ENCODE results near the gene CYSLTR2. TPM values are rescaled to one million over a fixed set of nuclear protein-coding genes. Genes with fewer than 3 reads are reported as not detected.

CYSLTR2 gene
- total RNA-seq, 1 donor from 2014 or later: 0.75 TPM

DNA sequence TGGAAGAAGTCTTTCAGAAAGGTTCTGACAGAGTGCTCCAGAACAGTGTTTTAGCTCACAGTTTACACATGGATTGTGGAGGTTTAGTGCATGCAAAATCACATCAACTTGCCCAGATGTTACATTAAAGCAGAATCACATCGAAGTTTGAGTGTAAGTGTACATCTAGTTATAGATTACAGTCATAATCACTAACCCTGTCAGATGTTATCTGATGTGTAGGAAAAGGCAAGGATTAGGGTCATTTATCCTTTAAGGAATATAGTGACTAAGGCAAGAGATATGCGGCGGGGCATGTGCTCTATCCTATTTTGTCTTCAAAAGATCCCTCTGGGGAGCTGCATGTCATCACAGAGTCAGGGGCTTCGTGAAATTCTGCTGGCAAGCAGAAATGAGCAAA, 66.9 kb downstream of the CYSLTR2 start:
- H3K36me3 Mint-ChIP-seq (ENCODE audit: low read depth): no peaks in the 10 kb centered on the region
- H3K27me3 Mint-ChIP-seq (ENCODE audit: insufficient read depth): no peaks in the 10 kb centered on the region
- intact Hi-C loops (cut with micrococcal nuclease): no loop called here
- DNase-seq (ENCODE audit: low spot score): no peak
- H3K9me3 Mint-ChIP-seq: peaks cover 28% of the 10 kb centered on the region
- no peak overlapping the region for H3K27ac Mint-ChIP-seq
- H3K4me1 Mint-ChIP-seq (ENCODE audit: low read depth): no peaks in the 10 kb centered on the region
- H3K4me3 Mint-ChIP-seq: no peak overlapping the region

- no peaks in the 10 kb centered on the region for H3K4me1 Mint-ChIP-seq (ENCODE audit: low read depth)
- intact Hi-C loops (cut with micrococcal nuclease): no loop called here
- H3K9me3 Mint-ChIP-seq: peaks cover 9% of the 10 kb centered on the region
- no peak for DNase-seq (ENCODE audit: low spot score)
- H3K4me3 Mint-ChIP-seq: no peak overlapping the region
- no peaks in the 10 kb centered on the region for H3K36me3 Mint-ChIP-seq (ENCODE audit: low read depth)
- H3K27ac Mint-ChIP-seq: no peak overlapping the region
- H3K27me3 Mint-ChIP-seq (ENCODE audit: insufficient read depth): no peaks in the 10 kb centered on the region
Observed at GRCh38 chr13:48723168-48723567, 69.4 kb downstream of the CYSLTR2 start.

DNA sequence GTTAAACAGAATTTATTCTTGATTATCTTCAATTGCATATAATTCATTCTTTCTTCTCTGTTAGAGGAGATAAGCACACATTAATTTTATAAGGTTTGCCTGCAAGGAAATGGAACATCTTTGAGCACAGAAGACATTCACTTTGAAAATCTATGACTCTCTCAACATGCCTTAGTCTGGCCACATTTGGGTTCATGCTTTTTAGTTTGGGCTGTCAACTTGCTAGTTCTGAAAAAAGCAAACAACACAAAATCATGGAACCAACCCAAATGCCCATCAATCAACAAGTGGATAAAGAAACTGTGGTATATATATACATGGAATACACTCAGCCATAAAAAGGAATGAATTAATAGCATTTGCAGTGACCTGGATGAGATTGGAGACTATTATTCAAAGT, 71.5 kb downstream of the CYSLTR2 start:
- no peak overlapping the region for H3K27ac Mint-ChIP-seq
- H3K36me3 Mint-ChIP-seq (ENCODE audit: low read depth): no peaks in the 10 kb centered on the region
- H3K4me3 Mint-ChIP-seq: no peak overlapping the region
- intact Hi-C loops (cut with micrococcal nuclease): no loop called here
- DNase-seq (ENCODE audit: low spot score): no peak
- H3K27me3 Mint-ChIP-seq (ENCODE audit: insufficient read depth): no peaks in the 10 kb centered on the region
- H3K4me1 Mint-ChIP-seq (ENCODE audit: low read depth): no peaks in the 10 kb centered on the region
- peaks cover 7% of the 10 kb centered on the region for H3K9me3 Mint-ChIP-seq

DNA sequence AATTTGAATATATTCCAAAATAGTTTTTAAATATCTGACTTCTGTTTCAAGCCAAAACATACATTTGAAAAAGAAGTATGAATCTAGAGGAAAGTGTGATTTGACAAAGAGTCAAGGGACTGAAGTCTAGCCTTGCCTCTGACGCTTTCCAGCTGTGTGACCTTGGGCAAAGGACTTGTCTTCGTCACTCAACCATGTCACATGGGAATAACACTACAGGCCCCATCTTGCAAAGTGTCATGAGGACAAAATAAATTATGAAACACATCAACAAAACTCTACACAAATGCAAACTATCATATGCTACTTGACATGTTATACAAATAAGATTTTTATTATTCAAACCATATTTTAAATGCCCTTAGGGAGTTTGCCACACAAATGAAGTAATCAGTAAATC, 73.0 kb downstream of the CYSLTR2 start:
- no peak overlapping the region for H3K27ac Mint-ChIP-seq
- DNase-seq (ENCODE audit: low spot score): no peak
- H3K36me3 Mint-ChIP-seq (ENCODE audit: low read depth): no peaks in the 10 kb centered on the region
- no peaks in the 10 kb centered on the region for H3K27me3 Mint-ChIP-seq (ENCODE audit: insufficient read depth)
- no peaks in the 10 kb centered on the region for H3K4me1 Mint-ChIP-seq (ENCODE audit: low read depth)
- peaks cover 4% of the 10 kb centered on the region for H3K9me3 Mint-ChIP-seq
- H3K4me3 Mint-ChIP-seq: no peak overlapping the region
- intact Hi-C loops (cut with micrococcal nuclease): no loop called here

GRCh38 chr13:48727241-48728011, 73.7 kb downstream of the CYSLTR2 start:
- peaks cover 3% of the 10 kb centered on the region for H3K27me3 Mint-ChIP-seq (ENCODE audit: insufficient read depth)
- no peak overlapping the region for H3K4me3 Mint-ChIP-seq
- intact Hi-C loops (cut with micrococcal nuclease): no loop called here
- no peaks in the 10 kb centered on the region for H3K4me1 Mint-ChIP-seq (ENCODE audit: low read depth)
- no peak for DNase-seq (ENCODE audit: low spot score)
- H3K36me3 Mint-ChIP-seq (ENCODE audit: low read depth): no peaks in the 10 kb centered on the region
- H3K27ac Mint-ChIP-seq: no peak overlapping the region
- H3K9me3 Mint-ChIP-seq: no peaks in the 10 kb centered on the region

GRCh38 chr13:48728226-48728625, 74.5 kb downstream of the CYSLTR2 start:
- Mint-ChIP-seq H3K4me1 (ENCODE audit: low read depth) (no peaks in the 10 kb centered on the region), H3K4me3 (no peak overlapping the region), H3K27ac (no peak overlapping the region), H3K9me3 (no peaks in the 10 kb centered on the region), H3K36me3 (ENCODE audit: low read depth) (no peaks in the 10 kb centered on the region), H3K27me3 (ENCODE audit: insufficient read depth) (peaks cover 3% of the 10 kb centered on the region)
- no peak for DNase-seq (ENCODE audit: low spot score)
- intact Hi-C loops (cut with micrococcal nuclease): no loop called here

DNA sequence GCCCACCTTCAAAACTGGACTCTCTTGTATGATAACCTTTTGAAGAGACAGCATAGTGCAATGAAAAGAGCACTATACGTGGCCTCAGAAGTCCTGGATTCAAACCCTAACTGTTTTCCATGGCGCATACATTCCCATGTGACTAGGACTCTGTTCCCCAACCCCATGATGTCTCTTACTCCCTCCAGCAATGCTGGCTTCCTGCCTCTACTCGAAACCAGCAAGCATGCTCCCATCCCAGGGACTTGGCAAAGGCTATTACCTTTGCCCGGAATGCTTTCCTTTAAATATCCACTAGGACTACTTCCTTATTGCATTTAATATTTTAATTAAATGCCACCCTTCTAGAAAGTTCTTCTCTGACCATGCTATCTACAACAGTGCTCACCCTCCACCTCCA, 75.1 kb downstream of the CYSLTR2 start:
- no peak overlapping the region for H3K27ac Mint-ChIP-seq

DNA sequence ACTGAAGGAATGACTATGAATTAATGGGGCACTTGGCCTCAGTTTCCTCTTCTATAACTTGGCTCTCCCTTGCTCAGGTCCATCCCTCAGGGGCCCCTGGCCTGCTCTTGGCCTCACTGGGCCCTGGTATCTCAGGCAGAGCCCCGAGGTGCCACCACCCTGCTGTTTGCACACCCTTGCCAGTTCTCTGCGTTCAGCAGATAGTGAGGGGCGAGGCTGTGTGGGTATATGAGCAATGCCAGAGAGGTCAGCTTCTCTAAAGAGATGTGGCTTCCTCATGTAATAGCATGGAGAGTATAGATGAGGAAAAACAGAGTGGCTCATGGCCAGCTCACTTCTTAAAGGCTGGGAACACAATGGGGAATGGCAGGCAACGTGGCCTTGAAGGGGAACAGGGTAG, 76.1 kb downstream of the CYSLTR2 start:
- no peak for DNase-seq (ENCODE audit: low spot score)
- intact Hi-C loops (cut with micrococcal nuclease): no loop called here
- Mint-ChIP-seq H3K9me3 (no peaks in the 10 kb centered on the region), H3K4me3 (no peak overlapping the region), H3K27me3 (ENCODE audit: insufficient read depth) (peaks cover 3% of the 10 kb centered on the region), H3K4me1 (ENCODE audit: low read depth) (no peaks in the 10 kb centered on the region), H3K36me3 (ENCODE audit: low read depth) (no peaks in the 10 kb centered on the region), H3K27ac (no peak overlapping the region)

More for the DNA sequence above, 75.1 kb downstream of the CYSLTR2 start:
- Mint-ChIP-seq H3K27me3 (ENCODE audit: insufficient read depth) (peaks cover 3% of the 10 kb centered on the region), H3K36me3 (ENCODE audit: low read depth) (no peaks in the 10 kb centered on the region), H3K9me3 (no peaks in the 10 kb centered on the region), H3K4me1 (ENCODE audit: low read depth) (no peaks in the 10 kb centered on the region), H3K4me3 (no peak overlapping the region)
- intact Hi-C loops (cut with micrococcal nuclease): no loop called here
- no peak for DNase-seq (ENCODE audit: low spot score)

DNA sequence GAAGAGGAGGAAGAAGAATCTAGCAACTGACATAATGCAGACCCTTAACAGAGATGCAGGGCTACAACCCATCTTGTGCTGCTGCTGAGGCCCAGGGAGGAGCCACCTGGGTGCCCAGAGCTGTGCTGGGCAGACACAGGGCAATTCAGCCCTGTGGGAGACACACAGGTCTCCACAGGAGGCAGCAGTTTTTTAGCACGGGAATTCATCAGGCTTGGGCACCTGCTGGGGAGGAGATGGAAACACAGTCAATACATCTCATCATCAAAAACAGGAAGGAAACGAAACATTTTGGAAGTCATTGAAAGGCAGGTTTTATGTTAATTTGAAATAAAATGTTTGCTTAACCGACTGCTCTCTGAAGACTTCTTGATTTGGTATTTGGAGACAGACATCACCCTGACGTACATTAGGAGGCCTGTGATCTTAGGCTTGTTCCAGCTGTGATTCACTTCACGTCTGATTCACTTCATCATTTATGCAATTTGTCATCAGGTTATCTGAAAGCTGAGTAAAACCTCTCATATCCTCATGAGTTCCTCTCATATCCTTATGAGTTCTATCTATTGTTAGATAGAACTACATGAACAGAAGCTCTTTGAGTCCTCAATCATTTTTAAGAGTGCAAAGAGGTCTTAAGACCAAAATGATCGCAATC, 77.4 kb downstream of the CYSLTR2 start:
- Mint-ChIP-seq H3K4me1 (ENCODE audit: low read depth) (no peaks in the 10 kb centered on the region), H3K9me3 (no peaks in the 10 kb centered on the region), H3K27me3 (ENCODE audit: insufficient read depth) (peaks cover 3% of the 10 kb centered on the region), H3K36me3 (ENCODE audit: low read depth) (no peaks in the 10 kb centered on the region), H3K4me3 (no peak overlapping the region), H3K27ac (no peak overlapping the region)
- no peak for DNase-seq (ENCODE audit: low spot score)
- intact Hi-C loops (cut with micrococcal nuclease): no loop called here

GRCh38 chr13:48731957-48732569, 78.3 kb downstream of the CYSLTR2 start:
- intact Hi-C loops (cut with micrococcal nuclease): loop anchor here (1.0 to 2.0 kb wide), 3 partner anchors 37 to 398 kb away; no protein-coding TSS in a partner anchor
- Mint-ChIP-seq H3K9me3 (no peaks in the 10 kb centered on the region), H3K4me3 (peak overlapping the region; percentile 63), H3K36me3 (ENCODE audit: low read depth) (no peaks in the 10 kb centered on the region), H3K4me1 (ENCODE audit: low read depth) (no peaks in the 10 kb centered on the region), H3K27me3 (ENCODE audit: insufficient read depth) (peaks cover 3% of the 10 kb centered on the region), H3K27ac (no peak overlapping the region)
- DNase-seq (ENCODE audit: low spot score): peak; percentile 16

DNA sequence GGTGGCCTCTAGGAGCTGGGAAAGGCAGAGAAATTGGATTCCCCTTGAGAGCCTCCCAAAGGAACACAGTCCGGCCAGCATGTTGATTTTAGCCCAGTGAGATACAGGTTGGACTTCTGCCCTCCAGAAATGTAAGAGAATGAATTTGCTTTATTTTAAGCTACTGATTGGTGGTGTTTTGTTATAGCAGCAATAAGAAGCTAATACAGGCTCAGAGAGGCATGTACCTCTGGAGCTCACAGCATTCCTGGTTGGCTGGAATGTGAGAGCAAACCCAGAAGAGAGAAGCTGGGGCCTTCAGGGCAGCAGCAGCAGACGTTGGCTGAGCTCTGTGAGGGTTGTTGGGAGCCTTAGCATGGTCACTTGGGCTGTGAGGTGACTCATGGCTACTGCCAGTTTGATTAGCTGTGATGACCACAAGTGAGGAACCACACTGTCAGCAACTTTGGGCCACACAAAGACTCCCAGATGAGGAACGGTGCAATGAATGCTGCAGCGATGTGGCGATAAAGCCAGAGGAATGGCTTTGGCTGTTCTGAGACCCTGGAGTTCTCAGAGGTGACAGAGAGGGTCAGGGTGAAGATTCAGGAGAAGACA, 80.1 kb downstream of the CYSLTR2 start:
- Mint-ChIP-seq H3K27ac (no peak overlapping the region), H3K4me1 (ENCODE audit: low read depth) (no peaks in the 10 kb centered on the region), H3K4me3 (no peak overlapping the region), H3K9me3 (no peaks in the 10 kb centered on the region), H3K36me3 (ENCODE audit: low read depth) (no peaks in the 10 kb centered on the region), H3K27me3 (ENCODE audit: insufficient read depth) (peaks cover 3% of the 10 kb centered on the region)
- no peak for DNase-seq (ENCODE audit: low spot score)
- intact Hi-C loops (cut with micrococcal nuclease): loop anchor here (2.0 kb wide), 1 partner anchor 139 kb away; no protein-coding TSS in a partner anchor

- Mint-ChIP-seq H3K9me3 (no peaks in the 10 kb centered on the region), H3K4me1 (ENCODE audit: low read depth) (no peaks in the 10 kb centered on the region), H3K36me3 (ENCODE audit: low read depth) (no peaks in the 10 kb centered on the region), H3K27ac (no peak overlapping the region), H3K4me3 (no peak overlapping the region), H3K27me3 (ENCODE audit: insufficient read depth) (peaks cover 5% of the 10 kb centered on the region)
- intact Hi-C loops (cut with micrococcal nuclease): no loop called here
- no peak for DNase-seq (ENCODE audit: low spot score)
Observed at GRCh38 chr13:48735571-48735970, 81.8 kb downstream of the CYSLTR2 start.

DNA sequence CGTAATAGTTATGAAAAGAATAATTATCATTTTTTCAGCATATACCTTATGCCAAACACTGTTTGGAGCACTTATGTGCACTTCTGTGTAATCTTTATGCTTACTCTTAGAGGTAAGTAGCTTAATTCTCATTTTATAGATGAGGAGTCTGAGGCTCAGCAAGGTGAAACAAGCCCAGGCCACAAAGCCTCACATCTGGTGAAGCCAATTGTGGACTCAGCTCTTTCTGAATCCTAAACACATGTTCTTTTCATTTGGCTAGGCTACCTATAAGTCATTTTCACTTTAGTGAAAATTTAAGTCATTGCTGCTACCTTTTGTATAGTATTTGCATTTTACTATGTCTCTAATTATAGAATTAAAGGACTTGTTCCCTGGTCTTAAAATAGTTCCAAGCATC, 84.0 kb downstream of the CYSLTR2 start:
- Mint-ChIP-seq H3K27ac (no peak overlapping the region), H3K36me3 (ENCODE audit: low read depth) (no peaks in the 10 kb centered on the region), H3K27me3 (ENCODE audit: insufficient read depth) (peaks cover 2% of the 10 kb centered on the region), H3K9me3 (no peaks in the 10 kb centered on the region), H3K4me1 (ENCODE audit: low read depth) (no peaks in the 10 kb centered on the region), H3K4me3 (no peak overlapping the region)
- intact Hi-C loops (cut with micrococcal nuclease): no loop called here
- DNase-seq (ENCODE audit: low spot score): no peak

All from activated T-helper 1 cell treated with anti-CD3 and anti-CD28 coated beads, Interleukin-12 subunit alpha, Interleukin-12 subunit beta, Interleukin-2, Interleukin-4 antibody, amounts not matched to agents 30 ng/mL and 10 ng/mL and 1 ng/mL, durations not matched to agents 14 hours and 24 hours and 36 hours (primary cell).